ENCODE data around the gene FTSJ1. TPM values are rescaled to one million over a fixed set of nuclear protein-coding genes. Genes with fewer than 3 reads are reported as not detected.

FTSJ1 gene
- total RNA-seq, 1 donor, result 67.3 TPM

- peaks cover 10% of the 10 kb centered on the region for H3K36me3 ChIP-seq (ENCODE audit: insufficient read depth, low read length)
- H3K79me2 ChIP-seq (ENCODE audit: insufficient read depth, low read length), result peaks cover 23% of the 10 kb centered on the region
- no peaks in the 10 kb centered on the region for H3K9me3 ChIP-seq (ENCODE audit: low read depth, low read length)
- H3K27ac ChIP-seq (ENCODE audit: low read depth, low read length), result no peak overlapping the region
- H3K4me3 ChIP-seq (ENCODE audit: insufficient read depth, low read length), result no peak overlapping the region
- no peak overlapping the region for H3K4me2 ChIP-seq (ENCODE audit: insufficient read depth, low read length)
- H3K27me3 ChIP-seq (ENCODE audit: insufficient read depth, low read length), result no peaks in the 10 kb centered on the region
- no peaks in the 10 kb centered on the region for H4K20me1 ChIP-seq (ENCODE audit: insufficient read depth, low read length)
- H3K4me1 ChIP-seq (ENCODE audit: insufficient read depth, low read length), result peaks cover 2% of the 10 kb centered on the region
- TF ChIP-seq CTCF (IDR thresholded peaks at IDR 0.05; ENCODE audit: extremely low read depth, low read depth, low read length), result no peak
- no peak for DNase-seq (ENCODE audit: insufficient read length, low spot score, missing footprints)
- no peak overlapping the region for H2AFZ ChIP-seq (ENCODE audit: low read length)
Measured at GRCh38 chrX:48513670-48514069, 37.7 kb downstream of the FTSJ1 start.

- Histone ChIP-seq H3K4me1 (ENCODE audit: insufficient read depth, low read length) (peaks cover 2% of the 10 kb centered on the region), H3K27me3 (ENCODE audit: insufficient read depth, low read length) (no peaks in the 10 kb centered on the region), H3K36me3 (ENCODE audit: insufficient read depth, low read length) (peaks cover 10% of the 10 kb centered on the region), H4K20me1 (ENCODE audit: insufficient read depth, low read length) (no peaks in the 10 kb centered on the region), H3K4me3 (ENCODE audit: insufficient read depth, low read length) (no peak overlapping the region), H3K79me2 (ENCODE audit: insufficient read depth, low read length) (peaks cover 18% of the 10 kb centered on the region), H3K9me3 (ENCODE audit: low read depth, low read length) (no peaks in the 10 kb centered on the region), H3K27ac (ENCODE audit: low read depth, low read length) (no peak overlapping the region), H2AFZ (ENCODE audit: low read length) (no peak overlapping the region), H3K4me2 (ENCODE audit: insufficient read depth, low read length) (no peak overlapping the region)
- TF ChIP-seq CTCF (IDR thresholded peaks at IDR 0.05; ENCODE audit: extremely low read depth, low read depth, low read length), result no peak
- no peak for DNase-seq (ENCODE audit: insufficient read length, low spot score, missing footprints)
Measured at GRCh38 chrX:48514126-48514806, 38.3 kb downstream of the FTSJ1 start.

- no peak for DNase-seq (ENCODE audit: insufficient read length, low spot score, missing footprints)
- H3K4me3 ChIP-seq (ENCODE audit: insufficient read depth, low read length), result no peak overlapping the region
- no peak overlapping the region for H3K4me2 ChIP-seq (ENCODE audit: insufficient read depth, low read length)
- H3K27ac ChIP-seq (ENCODE audit: low read depth, low read length), result no peak overlapping the region
- H3K79me2 ChIP-seq (ENCODE audit: insufficient read depth, low read length), result peaks cover 11% of the 10 kb centered on the region
- no peaks in the 10 kb centered on the region for H4K20me1 ChIP-seq (ENCODE audit: insufficient read depth, low read length)
- H3K4me1 ChIP-seq (ENCODE audit: insufficient read depth, low read length), result peaks cover 1% of the 10 kb centered on the region
- no peak for TF ChIP-seq CTCF (IDR thresholded peaks at IDR 0.05; ENCODE audit: extremely low read depth, low read depth, low read length)
- peaks cover 10% of the 10 kb centered on the region for H3K36me3 ChIP-seq (ENCODE audit: insufficient read depth, low read length)
- no peak overlapping the region for H2AFZ ChIP-seq (ENCODE audit: low read length)
- H3K27me3 ChIP-seq (ENCODE audit: insufficient read depth, low read length), result no peaks in the 10 kb centered on the region
- H3K9me3 ChIP-seq (ENCODE audit: low read depth, low read length), result no peaks in the 10 kb centered on the region
Measured at GRCh38 chrX:48514868-48515460, 39.0 kb downstream of the FTSJ1 start.

GRCh38 chrX:48515842-48516241, 39.8 kb downstream of the FTSJ1 start:
- no peak overlapping the region for H3K4me2 ChIP-seq (ENCODE audit: insufficient read depth, low read length)
- DNase-seq (ENCODE audit: insufficient read length, low spot score, missing footprints), result no peak
- H4K20me1 ChIP-seq (ENCODE audit: insufficient read depth, low read length), result no peaks in the 10 kb centered on the region
- no peak for TF ChIP-seq CTCF (IDR thresholded peaks at IDR 0.05; ENCODE audit: extremely low read depth, low read depth, low read length)
- H3K9me3 ChIP-seq (ENCODE audit: low read depth, low read length), result no peaks in the 10 kb centered on the region
- H3K27ac ChIP-seq (ENCODE audit: low read depth, low read length), result no peak overlapping the region
- H3K27me3 ChIP-seq (ENCODE audit: insufficient read depth, low read length), result no peaks in the 10 kb centered on the region
- H3K36me3 ChIP-seq (ENCODE audit: insufficient read depth, low read length), result peaks cover 10% of the 10 kb centered on the region
- H3K79me2 ChIP-seq (ENCODE audit: insufficient read depth, low read length), result peaks cover 7% of the 10 kb centered on the region
- no peak overlapping the region for H2AFZ ChIP-seq (ENCODE audit: low read length)
- no peaks in the 10 kb centered on the region for H3K4me1 ChIP-seq (ENCODE audit: insufficient read depth, low read length)
- H3K4me3 ChIP-seq (ENCODE audit: insufficient read depth, low read length), result no peak overlapping the region
